Epithelial cell of esophagus (primary cell): ENCODE results near the gene ANO1.

ENCODE experiments used
- DNase-seq: peaks from one replicate; pipeline ENCODE4 v3.0.0; 2010; ENCODE audit warnings: low read depth
- H3K4me3 ChIP-seq: 2 replicates; pipeline ENCODE4 v1.5.1; 2011; ENCODE audit warnings: mild to moderate bottlenecking, low read length, control low read depth
- CTCF ChIP-seq: IDR thresholded peaks from 2 replicates; pipeline ENCODE4 v1.5.1; 2011; ENCODE audit warnings: low read depth, mild to moderate bottlenecking, low read length, control low read depth, inconsistent platforms; ENCODE audit not compliant: insufficient read depth; ENCODE audit errors: missing control alignments

The ANO1 gene

GRCh38 chr11:70185348-70186055, 107.4 kb downstream of the ANO1 start:
- DNase-seq: no peak
- H3K4me3 ChIP-seq: no peak overlapping the region
- TF ChIP-seq CTCF: no peak

GRCh38 chr11:70186420-70186819, 108.3 kb downstream of the ANO1 start:
- no peak overlapping the region for H3K4me3 ChIP-seq
- no peak for TF ChIP-seq CTCF
- no peak for DNase-seq

GRCh38 chr11:70186936-70187335, 108.8 kb downstream of the ANO1 start:
- DNase-seq: no peak
- H3K4me3 ChIP-seq: no peak overlapping the region
- TF ChIP-seq CTCF: no peak

DNA sequence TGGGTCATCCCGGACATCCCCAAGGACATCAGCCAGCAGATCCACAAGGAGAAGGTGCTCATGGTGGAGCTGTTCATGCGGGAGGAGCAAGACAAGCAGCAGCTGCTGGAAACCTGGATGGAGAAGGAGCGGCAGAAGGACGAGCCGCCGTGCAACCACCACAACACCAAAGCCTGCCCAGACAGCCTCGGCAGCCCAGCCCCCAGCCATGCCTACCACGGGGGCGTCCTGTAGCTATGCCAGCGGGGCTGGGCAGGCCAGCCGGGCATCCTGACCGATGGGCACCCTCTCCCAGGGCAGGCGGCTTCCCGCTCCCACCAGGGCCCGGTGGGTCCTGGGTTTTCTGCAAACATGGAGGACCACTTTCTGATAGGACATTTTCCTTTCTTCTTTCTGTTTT, 109.7 kb downstream of the ANO1 start:
- no peak for TF ChIP-seq CTCF
- no peak for DNase-seq

DNA sequence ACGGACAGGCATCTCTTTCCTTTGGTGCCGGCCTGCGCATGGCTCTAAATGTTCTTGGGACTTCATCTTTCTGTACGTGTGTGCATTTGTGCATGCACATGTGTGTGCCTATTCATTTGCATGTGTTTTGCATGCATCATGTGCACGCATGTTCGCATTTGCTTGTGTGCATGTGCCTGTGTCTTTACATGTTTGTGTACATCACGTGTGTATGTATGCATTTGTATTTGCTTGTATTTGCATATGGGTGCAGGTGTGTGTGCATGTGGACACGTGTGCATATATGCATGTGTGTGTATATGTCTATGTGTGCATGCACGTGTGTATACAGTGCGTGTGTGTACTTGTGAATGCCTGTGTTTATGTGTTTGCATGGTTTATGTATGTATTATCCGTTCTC, 111.5 kb downstream of the ANO1 start:
- no peak for DNase-seq
- no peak overlapping the region for H3K4me3 ChIP-seq
- TF ChIP-seq CTCF: no peak

More for the DNA sequence above, 109.7 kb downstream of the ANO1 start:
- H3K4me3 ChIP-seq: no peak overlapping the region

- DNase-seq: peak; percentile 72
- H3K4me3 ChIP-seq: no peak overlapping the region
- peak; percentile 89 for TF ChIP-seq CTCF
These were observed 113.5 kb downstream of the ANO1 start for GRCh38 chr11:70191495-70192140.
